HCT116 (cell line): ENCODE results near the gene CD244. TPM values are rescaled to one million over a fixed set of nuclear protein-coding genes. Genes with fewer than 3 reads are reported as not detected.

Experiments
- ATAC-seq: fragments of 200-7000 bp; cut with Tn5 transposase; 2 replicates; pipeline ENCODE4 v1.9.1; 2020; ENCODE audit warnings: mild to moderate bottlenecking, moderate library complexity
- BruUV-seq: library from RNA; stranded (reverse); fragments of 400-500 nt; replicated peaks from 2 replicates; lab custom pipeline; 2021; lab: Mats Ljungman, UMichigan
- CTCF ChIA-PET: fragments of 300-600 bp; sonication (Branson Sonifier 250); formaldehyde crosslinking; loops from one replicate; lab custom pipeline; 2021; ENCODE audit warnings: antibody characterized with exemption; lab: Charles Lee
- POLR2A ChIA-PET: fragments of 300-600, 350-600 bp; sonication (Branson Sonifier 250); formaldehyde crosslinking; loops from one replicate; lab custom pipeline; 2021; ENCODE audit warnings: antibody characterized with exemption; lab: Charles Lee
- RAD21 ChIA-PET, 2 experiments: fragments of 300-600 bp; sonication (Branson Sonifier 250); formaldehyde crosslinking; loops; one replicate each; lab custom pipeline; 2023; ENCODE audit warnings: low total read pairs in 2 of 2; ENCODE audit not compliant: uncharacterized antibody in 2 of 2, unreplicated experiment in 2 of 2, low non-redundant PET in 1 of 2; lab: Charles Lee
- DNase-seq: peaks from one replicate; pipeline ENCODE4 v3.0.0-alpha.2; 2010; ENCODE audit warnings: low read depth, low spot score
- H2AFZ ChIP-seq: fragments of 200-600 bp; shearing (Covaris generic), sonication (generic); 2 replicates; pipeline ENCODE4 v1.6.1; 2017; ENCODE audit warnings: low read depth, mixed run types, mixed read lengths, antibody characterized with exemption, low read length; ENCODE audit not compliant: poor library complexity, severe bottlenecking
- H3K27ac ChIP-seq: 2 replicates; pipeline ENCODE4 v1.5.1; 2012; ENCODE audit warnings: low read depth, low read length
- H3K27me3 ChIP-seq: fragments of 200-600 bp; sonication (generic); 2 replicates; pipeline ENCODE4 v1.6.1; 2016; ENCODE audit warnings: mixed run types, low read length, mixed read lengths; ENCODE audit not compliant: insufficient read depth
- H3K36me3 ChIP-seq, 2 experiments: fragments of 200-500 bp in 1 of 2; fragments of 200-600 bp in 1 of 2; sonication (Bioruptor generic) in 1 of 2; sonication (generic) in 1 of 2; 2 replicates each; pipeline versions ENCODE4 v1.5.1 to v1.6.1; 2014 to 2016; ENCODE audit warnings: low read length in 2 of 2, inconsistent platforms in 1 of 2, mixed read lengths in 1 of 2, mixed run types in 1 of 2; ENCODE audit not compliant: insufficient read depth in 2 of 2, control insufficient read depth in 1 of 2
- H3K4me1 ChIP-seq, 2 experiments: fragments of 200-600 bp in 1 of 2; sonication (generic) in 1 of 2; 2 replicates each; pipeline versions ENCODE4 v1.5.1 to v1.6.1; 2012 to 2017; ENCODE audit warnings: low read length in 2 of 2, inconsistent platforms in 1 of 2, mild to moderate bottlenecking in 1 of 2, mixed read lengths in 1 of 2, mixed run types in 1 of 2, moderate library complexity in 1 of 2; ENCODE audit not compliant: insufficient read depth in 2 of 2, control insufficient read depth in 1 of 2
- H3K4me2 ChIP-seq: fragments of 200-600 bp; sonication (generic); 2 replicates; pipeline ENCODE4 v1.6.1; 2017; ENCODE audit warnings: mixed run types, low read length, mixed read lengths
- H3K4me3 ChIP-seq, 2 experiments: fragments of 200-600 bp in 1 of 2; sonication (generic) in 1 of 2; replicated peaks in 1 of 2; 2 replicates each; pipeline ENCODE4 v1.5.1; 2011 to 2016; ENCODE audit warnings: low read length in 2 of 2, control low read depth in 1 of 2, low read depth in 1 of 2, mild to moderate bottlenecking in 1 of 2, mixed read lengths in 1 of 2, mixed run types in 1 of 2
- H3K79me2 ChIP-seq: fragments of 200-600 bp; sonication (generic); 2 replicates; pipeline ENCODE4 v1.6.1; 2017; ENCODE audit warnings: mild to moderate bottlenecking, mixed run types, low read length, moderate library complexity, mixed read lengths; ENCODE audit not compliant: insufficient read depth
- H3K9ac ChIP-seq: fragments of 200-600 bp; sonication (generic); 2 replicates; pipeline ENCODE4 v1.6.1; 2016; ENCODE audit warnings: low read length, mixed read lengths
- H3K9me2 ChIP-seq: fragments of 200-600 bp; sonication (generic), shearing (Covaris generic); 2 replicates; pipeline ENCODE4 v1.6.1; 2017; ENCODE audit warnings: mixed run types, mild to moderate bottlenecking, moderate library complexity; ENCODE audit not compliant: insufficient read depth
- H3K9me3 ChIP-seq, 2 experiments: fragments of 200-500 bp in 1 of 2; fragments of 200-600 bp in 1 of 2; sonication (Bioruptor generic) in 1 of 2; sonication (generic) in 1 of 2; 2 replicates each; pipeline ENCODE4 v1.6.1; 2014 to 2017; ENCODE audit warnings: low read length in 2 of 2, mixed read lengths in 2 of 2, inconsistent platforms in 1 of 2, low read depth in 1 of 2, mild to moderate bottlenecking in 1 of 2, mixed run types in 1 of 2, moderate library complexity in 1 of 2; ENCODE audit not compliant: control insufficient read depth in 1 of 2, insufficient read depth in 1 of 2
- H4K20me1 ChIP-seq: fragments of 200-600 bp; sonication (generic), shearing (Covaris generic); 2 replicates; pipeline ENCODE4 v1.6.1; 2017; ENCODE audit warnings: mixed run types, mild to moderate bottlenecking, moderate library complexity; ENCODE audit not compliant: insufficient read depth
- ATF3 ChIP-seq: IDR thresholded peaks from 2 replicates; pipeline ENCODE4 v1.6.1; 2012
- CBX3 ChIP-seq: IDR thresholded peaks from 2 replicates; pipeline ENCODE4 v1.6.1; 2012; ENCODE audit warnings: low read depth
- CTCF ChIP-seq, 3 experiments: fragments of 200-600 bp in 1 of 3; sonication (generic) in 1 of 3; IDR thresholded peaks in 2 of 3; conservative IDR thresholded peaks in 1 of 3; 2 replicates each; pipeline ENCODE4 v1.5.1; 2012 to 2017; ENCODE audit warnings: low read depth in 2 of 3, low read length in 2 of 3, antibody characterized with exemption in 1 of 3, borderline replicate concordance in 1 of 3, control low read depth in 1 of 3, mild to moderate bottlenecking in 1 of 3, mixed read lengths in 1 of 3, mixed run types in 1 of 3, moderate library complexity in 1 of 3; ENCODE audit not compliant: insufficient read depth in 1 of 3
- EGR1 ChIP-seq: IDR thresholded peaks from 2 replicates; pipeline ENCODE4 v1.6.1; 2012; ENCODE audit warnings: low read depth
- ELF1 ChIP-seq: IDR thresholded peaks from 2 replicates; pipeline ENCODE4 v1.6.1; 2012; ENCODE audit warnings: low read depth, borderline replicate concordance
- EZH2 ChIP-seq: fragments of 200-600 bp; sonication (generic); IDR thresholded peaks from 2 replicates; pipeline ENCODE4 v1.6.1; 2017; ENCODE audit warnings: antibody characterized with exemption, mixed run types
- FOSL1 ChIP-seq: IDR thresholded peaks from 2 replicates; pipeline ENCODE4 v1.6.1; 2012; ENCODE audit warnings: low read depth
- JUND ChIP-seq: IDR thresholded peaks from 2 replicates; pipeline ENCODE4 v1.6.1; 2012
- MAX ChIP-seq: IDR thresholded peaks from 2 replicates; pipeline ENCODE4 v1.6.1; 2012
- POLR2AphosphoS5 ChIP-seq: IDR thresholded peaks from 2 replicates; pipeline ENCODE4 v1.6.1; 2011; ENCODE audit warnings: mild to moderate bottlenecking, low read depth, low read length, moderate library complexity
- RAD21 ChIP-seq: IDR thresholded peaks from 2 replicates; pipeline ENCODE4 v1.6.1; 2012; ENCODE audit warnings: low read depth, mild to moderate bottlenecking
- REST ChIP-seq: IDR thresholded peaks from 2 replicates; pipeline ENCODE4 v1.6.1; 2012; ENCODE audit warnings: low read depth
- SIN3A ChIP-seq: IDR thresholded peaks from 2 replicates; pipeline ENCODE4 v1.6.1; 2012; ENCODE audit warnings: low read depth
- SP1 ChIP-seq: IDR thresholded peaks from 2 replicates; pipeline ENCODE4 v1.6.1; 2012; ENCODE audit warnings: low read depth
- SRF ChIP-seq: IDR thresholded peaks from 2 replicates; pipeline ENCODE4 v1.6.1; 2012; ENCODE audit warnings: low read depth
- YY1 ChIP-seq: IDR thresholded peaks from 2 replicates; pipeline ENCODE4 v1.6.1; 2011; ENCODE audit warnings: low read length, low read depth, moderate library complexity, mild to moderate bottlenecking; ENCODE audit not compliant: insufficient replicate concordance; ENCODE audit errors: extremely low read depth
- ZBTB33 ChIP-seq: IDR thresholded peaks from 2 replicates; pipeline ENCODE4 v1.6.1; 2011; ENCODE audit warnings: mild to moderate bottlenecking, low read length, moderate library complexity; ENCODE audit not compliant: insufficient replicate concordance; ENCODE audit errors: extremely low read depth
- ZNF274 ChIP-seq: fragments of 200-500 bp; sonication (Bioruptor generic); IDR thresholded peaks from 2 replicates; pipeline ENCODE4 v1.6.1; 2014; ENCODE audit warnings: mild to moderate bottlenecking, low read depth, low read length, inconsistent platforms
- intact Hi-C: fragments of 100-400 bp; cut with micrococcal nuclease; formaldehyde crosslinking; loops from 2 replicates; pipeline ENCODE4 v1.10.0; 2022
- total RNA-seq: library from RNA; stranded (reverse); gene quantifications from one replicate; pipeline ENCODE4 v1.2.1, GENCODE V29; 2021; ENCODE audit not compliant: unreplicated experiment

Gene CD244
- total RNA-seq, 1 experiment from 2014 or later = not detected

GRCh38 chr1:160800142-160800541 is 62.5 kb downstream of the CD244 start:
- no peaks in the 10 kb centered on the region for H3K27me3 ChIP-seq
- H4K20me1 ChIP-seq = no peaks in the 10 kb centered on the region
- no peaks in the 10 kb centered on the region for H3K9me3 ChIP-seq
- H3K27ac ChIP-seq = no peak overlapping the region
- no peaks in the 10 kb centered on the region for H3K36me3 ChIP-seq
- ChIA-PET RAD21 (no interaction called here), CTCF (no interaction called here), POLR2A (no interaction called here)
- TF ChIP-seq EZH2 = no peak
- TF ChIP-seq POLR2AphosphoS5 = no peak
- TF ChIP-seq SP1 = no peak
- no peak for TF ChIP-seq ELF1
- no peak for TF ChIP-seq SRF
- no peak for TF ChIP-seq MAX
- TF ChIP-seq ZNF274 = no peak
- no peak for TF ChIP-seq CBX3
- TF ChIP-seq REST = no peak
- TF ChIP-seq FOSL1 = no peak
- no peak for TF ChIP-seq ZBTB33
- TF ChIP-seq ATF3 = no peak
- no peak for TF ChIP-seq EGR1
- no peak for TF ChIP-seq JUND
- no peak for TF ChIP-seq SIN3A
- TF ChIP-seq YY1 = no peak
- TF ChIP-seq CTCF (IDR thresholded peaks at IDR 0.05 in 2 of 3, conservative IDR thresholded peaks at IDR 0.05 in 1 of 3; ENCODE audit: borderline replicate concordance in 1 of 3, insufficient read depth in 1 of 3, low read depth in 2 of 3, low read length in 2 of 3) = no peak
- TF ChIP-seq RAD21 = no peak
- DNase-seq (no peak), ATAC-seq (no peak)
- no peak overlapping the region for H3K4me3 ChIP-seq
- no peak overlapping the region for H3K4me2 ChIP-seq
- no peaks in the 10 kb centered on the region for H3K4me1 ChIP-seq
- H3K79me2 ChIP-seq = no peaks in the 10 kb centered on the region
- no peak overlapping the region for H3K9ac ChIP-seq
- intact Hi-C loops = no loop called here
- BruUV-seq = no TSS peak
- no peaks in the 10 kb centered on the region for H3K9me2 ChIP-seq
- no peak overlapping the region for H2AFZ ChIP-seq
